ENCODE data around the gene S100A8.
"Not testable (repeated sequence)": the region's sequence is repeated elsewhere in the genome, so short reads cannot be mapped to it uniquely, and the experiment has no call there.

Gene S100A8

GRCh38 chr1:153415850-153416570 lies 25.1 kb upstream of the S100A8 start, which contains the start of gene S100A7A:
Gene S100A7A, plus strand, starts transcription at chr1:153416520. Its CDS starts 1,563 bp downstream, at chr1:153418083.
- no peak for DNase-seq

GRCh38 chr1:153413961-153414360 lies 23.1 kb upstream of the S100A8 start:
- not testable (repeated sequence) for DNase-seq

GRCh38 chr1:153407274-153407673 lies 16.4 kb upstream of the S100A8 start:
- not testable (repeated sequence) for DNase-seq

GRCh38 chr1:153405825-153406599 lies 15.1 kb upstream of the S100A8 start:
- DNase-seq: not testable (repeated sequence)

- no peak for DNase-seq
Observed at GRCh38 chr1:153404768-153405167, 13.9 kb upstream of the S100A8 start.

DNA sequence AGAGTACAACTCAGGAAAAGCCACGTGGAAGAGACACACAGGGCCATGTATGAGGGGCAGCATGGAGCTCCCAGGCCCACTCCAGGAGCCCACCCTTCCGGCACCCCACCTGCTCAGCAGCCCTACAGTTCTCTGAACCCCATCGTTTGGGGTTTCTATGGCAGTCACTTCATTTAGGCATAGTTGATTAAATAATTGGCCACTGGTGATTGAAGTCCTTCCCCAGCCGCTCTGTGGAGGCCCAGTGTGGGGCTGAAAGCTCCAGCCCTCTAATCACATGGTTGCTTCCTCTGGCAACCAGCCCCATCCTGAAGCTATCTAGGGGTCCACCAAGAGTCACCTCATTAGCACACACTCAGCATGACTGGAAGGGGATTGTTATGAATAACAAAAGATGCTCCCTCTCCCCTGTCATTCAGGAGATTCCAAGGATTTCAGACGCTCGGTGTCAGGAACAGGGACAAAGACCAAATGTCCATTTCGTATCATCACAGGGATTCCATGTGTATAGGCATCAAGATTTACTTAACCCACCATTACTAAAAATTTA lies 13.3 kb upstream of the S100A8 start:
- no peak for DNase-seq

- no peak for DNase-seq
Observed at GRCh38 chr1:153403421-153404085, 12.7 kb upstream of the S100A8 start.

DNA sequence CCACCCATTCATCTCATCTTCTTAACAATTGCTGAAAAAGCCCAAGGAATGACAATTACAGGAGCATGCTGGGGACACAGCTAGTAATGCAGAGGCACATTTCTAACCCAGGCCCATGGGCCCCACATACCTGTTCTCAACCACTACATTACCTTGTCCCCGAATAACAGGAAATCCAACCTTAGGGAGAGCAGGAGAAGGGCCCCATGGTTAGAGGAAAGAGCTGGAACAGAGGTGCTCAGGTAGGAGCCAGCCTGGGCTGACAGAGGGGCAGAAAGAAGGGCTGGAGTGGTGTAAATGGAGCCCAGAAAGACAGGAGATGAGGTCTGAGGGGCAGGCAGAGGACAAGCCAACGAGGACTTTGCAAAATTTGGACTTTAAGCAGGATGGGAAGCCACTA lies 11.4 kb upstream of the S100A8 start:
- DNase-seq: no peak

- DNase-seq: no peak
Observed at GRCh38 chr1:153401461-153401860, 10.6 kb upstream of the S100A8 start.

GRCh38 chr1:153400244-153400643 lies 9.4 kb upstream of the S100A8 start:
- DNase-seq: no peak

GRCh38 chr1:153399401-153400055 lies 8.7 kb upstream of the S100A8 start:
- DNase-seq: no peak

DNA sequence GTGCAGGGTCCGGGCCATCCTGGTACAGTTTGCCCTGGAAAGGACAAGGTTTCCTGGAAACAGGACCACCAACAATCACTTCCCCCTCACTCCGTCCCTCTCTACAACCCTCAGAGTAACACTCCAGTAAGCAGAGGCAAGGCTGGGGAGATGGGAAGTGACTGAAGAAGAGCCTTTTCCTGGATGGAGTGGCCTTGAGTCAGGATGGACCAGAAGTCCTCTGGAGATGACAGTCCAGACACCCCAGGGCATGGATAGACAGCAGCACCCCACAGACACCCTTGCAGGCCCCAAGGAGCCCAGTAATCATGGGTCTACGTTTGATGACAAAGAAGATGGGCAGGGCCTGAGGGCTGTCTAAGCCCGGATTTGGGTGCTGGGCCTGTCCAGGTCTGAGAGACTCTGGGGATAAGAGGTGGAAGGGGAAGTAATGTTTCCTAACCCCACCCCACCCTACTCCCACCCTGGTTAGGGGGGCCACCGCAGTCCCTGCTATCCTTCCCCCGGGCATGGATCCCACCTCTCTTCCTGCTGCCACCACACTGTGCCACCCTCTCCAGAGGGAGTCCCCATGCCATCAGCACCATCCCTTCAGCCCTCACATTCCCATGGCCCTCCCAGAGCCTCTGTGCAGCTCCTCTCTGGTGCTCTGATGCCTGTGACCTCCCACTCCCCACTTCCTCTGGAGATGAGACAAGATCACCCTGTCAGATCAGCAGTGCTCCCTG lies 7.2 kb upstream of the S100A8 start:
- DNase-seq: no peak

DNA sequence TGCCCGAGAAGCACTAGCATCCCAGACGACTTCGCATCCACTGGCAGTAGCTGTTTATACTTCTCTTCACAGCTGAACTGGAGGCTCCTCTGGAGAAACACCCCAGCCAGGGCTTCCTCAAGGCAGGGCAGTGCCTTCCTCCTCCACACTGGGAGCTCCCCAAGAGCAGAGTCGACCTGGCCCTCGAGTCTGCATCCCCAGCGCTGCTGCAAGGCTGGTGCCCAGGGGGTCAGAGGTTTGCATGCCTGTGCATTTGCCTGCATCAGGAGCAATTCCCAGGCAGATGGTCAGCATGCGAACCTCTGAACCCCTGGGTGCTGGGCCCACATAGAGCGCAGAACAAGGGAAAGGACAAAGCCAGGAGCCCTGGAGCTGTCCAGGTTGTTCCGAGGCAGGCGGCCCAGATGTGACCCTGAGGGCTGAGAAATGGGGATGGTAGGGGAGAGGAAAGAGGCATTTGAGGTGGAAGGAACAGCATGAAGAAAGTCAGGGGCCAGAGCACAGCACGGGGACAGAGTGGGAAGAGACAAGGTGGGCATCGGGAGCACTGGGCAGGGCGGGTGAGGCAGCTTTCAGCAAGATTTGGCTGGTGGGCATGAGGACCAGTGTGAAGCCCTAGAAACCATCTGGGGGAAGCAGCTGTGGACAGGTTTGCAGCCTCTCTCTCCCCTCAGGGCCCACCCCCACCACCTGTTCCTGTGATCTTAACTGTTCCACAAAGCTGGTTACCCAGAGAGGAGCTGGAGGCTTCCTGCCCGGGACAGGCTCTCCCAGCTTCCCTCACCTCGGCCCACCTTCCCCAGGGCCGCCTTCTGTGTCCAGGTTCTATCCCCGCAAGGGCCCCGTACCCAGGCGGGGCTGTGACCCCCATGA lies 6.4 kb upstream of the S100A8 start:
- DNase-seq: no peak

- DNase-seq: no peak
Observed at GRCh38 chr1:153396461-153396860, 5.6 kb upstream of the S100A8 start.

DNA sequence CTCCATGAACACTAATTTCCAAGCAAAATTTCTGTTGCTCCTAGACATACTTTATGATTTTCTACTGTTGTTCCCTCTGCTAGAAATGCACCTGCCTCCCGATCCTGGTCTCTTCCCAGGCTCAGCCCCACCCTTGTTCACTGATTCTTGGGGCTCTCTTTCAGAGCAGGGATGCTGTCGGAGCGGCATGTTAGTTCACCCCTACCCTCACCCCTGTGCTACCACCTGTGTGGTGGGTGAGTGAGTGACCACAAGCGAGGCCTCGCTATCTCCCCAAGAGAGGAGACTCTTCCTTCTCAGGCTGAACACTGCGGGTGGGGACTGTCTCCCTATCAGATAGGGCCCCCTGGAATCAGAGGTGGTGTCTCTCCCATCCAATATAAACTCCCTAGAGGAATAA lies 4.9 kb upstream of the S100A8 start:
- no peak for DNase-seq

DNA sequence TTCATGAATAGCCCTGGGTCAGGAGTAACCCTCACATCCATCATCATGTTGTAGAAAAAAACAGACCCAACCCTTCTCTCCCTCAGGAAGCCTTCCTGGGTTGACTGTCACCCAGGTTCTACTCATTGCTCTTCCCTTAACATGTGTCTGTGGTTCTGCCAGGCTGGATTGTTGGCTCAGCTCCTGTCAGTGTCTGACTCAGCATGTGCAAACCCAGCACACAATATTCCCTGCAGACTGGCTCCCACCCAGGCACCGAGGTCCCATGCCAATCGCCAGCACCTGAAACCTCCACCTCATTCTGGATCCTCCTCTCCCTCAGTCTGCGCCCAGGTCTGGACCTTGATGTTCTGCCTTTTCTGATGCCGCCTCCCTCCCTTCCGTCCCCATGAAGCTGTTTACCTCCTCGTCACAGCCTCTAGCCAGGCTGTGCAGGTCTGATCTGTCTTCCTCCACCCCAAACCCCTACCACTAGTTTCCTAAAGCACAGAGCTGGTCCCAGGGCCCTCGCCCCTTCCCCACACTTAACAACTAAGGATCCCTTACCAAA lies 4.3 kb upstream of the S100A8 start:
- DNase-seq: no peak

GRCh38 chr1:153394391-153394790 lies 3.5 kb upstream of the S100A8 start:
- no peak for DNase-seq

- DNase-seq: no peak
Observed at GRCh38 chr1:153393926-153394325, 3.1 kb upstream of the S100A8 start.

DNA sequence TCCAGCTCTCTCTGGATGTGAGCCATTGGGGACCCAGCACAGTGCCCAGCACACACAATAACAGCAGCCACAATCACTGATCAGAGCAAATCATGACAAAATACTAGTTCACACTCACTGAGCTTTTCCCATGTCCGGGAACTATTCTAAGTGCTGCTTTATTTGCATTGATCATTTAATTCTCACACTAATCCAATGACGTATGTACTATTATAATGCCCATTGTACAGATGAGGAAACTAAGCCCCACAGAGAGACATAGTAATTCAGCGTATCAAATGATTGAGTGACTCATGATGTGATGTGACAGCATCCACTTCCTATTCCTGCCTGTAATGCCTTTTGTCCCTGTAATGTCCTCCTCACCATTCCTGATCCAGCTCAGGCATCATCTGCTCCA lies 1.9 kb upstream of the S100A8 start:
- no peak for DNase-seq

GRCh38 chr1:153392258-153392657 lies 1.4 kb upstream of the S100A8 start:
- DNase-seq: no peak
